Measurements from ENCODE around the gene SLC7A9. TPM values are rescaled to one million over a fixed set of nuclear protein-coding genes. Genes with fewer than 3 reads are reported as not detected.

SLC7A9 gene
- polyA plus RNA-seq, 1 of the 3 experiments (the other 2 are of a cell fraction) = not detected

DNA sequence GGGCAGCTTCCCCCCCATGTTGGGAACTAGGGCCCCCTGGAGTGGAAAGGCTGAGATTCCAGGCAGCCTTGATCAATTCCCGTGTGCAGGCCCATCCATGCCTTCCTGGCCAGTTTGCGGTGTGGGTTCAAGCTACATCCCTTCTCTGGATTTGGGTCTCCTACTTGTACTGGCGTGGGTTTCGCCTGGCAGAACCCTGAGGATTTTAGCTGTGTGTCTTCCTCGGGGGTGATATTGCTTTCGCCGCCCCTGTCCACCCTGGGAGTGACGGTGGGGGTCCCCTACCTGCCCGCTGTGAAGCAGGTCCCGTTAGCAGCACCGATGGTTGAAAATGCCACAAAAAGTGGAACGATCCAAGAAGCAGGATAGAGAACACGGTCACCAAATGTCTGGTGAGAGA lies 11.4 kb downstream of the SLC7A9 start:
- Histone ChIP-seq H3K79me2 (ENCODE audit: insufficient read depth) (no peaks in the 10 kb centered on the region), H3K9me2 (no peaks in the 10 kb centered on the region), H3K9ac (no peak overlapping the region), H3K27ac (ENCODE audit: low read depth in 2 of 2, low read length in 1 of 2) (no peak overlapping the region), H3K9me3 (no peaks in the 10 kb centered on the region), H3K4me3 (ENCODE audit: low read depth in 2 of 2, low read length in 1 of 2) (no peak overlapping the region), H3F3A (replicated peaks; ENCODE audit: insufficient read depth) (no peaks in the 10 kb centered on the region), H3K4me2 (no peak overlapping the region), H3K27me3 (ENCODE audit: insufficient read depth) (no peaks in the 10 kb centered on the region), H3K4me1 (ENCODE audit: control insufficient read depth in 1 of 2, insufficient read depth in 2 of 2, low read depth in 1 of 2, low read length in 1 of 2) (no peaks in the 10 kb centered on the region), H2AFZ (ENCODE audit: low read depth) (no peak overlapping the region), H4K20me1 (ENCODE audit: insufficient read depth) (no peaks in the 10 kb centered on the region), H3K36me3 (replicated peaks in 1 of 2; ENCODE audit: control insufficient read depth in 1 of 2, insufficient read depth in 2 of 2, low read length in 1 of 2) (no peaks in the 10 kb centered on the region)
- ChIA-PET POLR2A (interaction anchor here (0.7 kb wide), 1 partner anchor 9 kb away, joined by 3 read pairs; no protein-coding TSS in a partner anchor), CTCF (no interaction called here)
- 66% methylated on average over 13 of the region's 13 CpGs for WGBS (ENCODE audit: low lambda C conversion rate)
- no peak for DNase-seq
- TF ChIP-seq MEF2A (IDR thresholded peaks at IDR 0.05; ENCODE audit: borderline replicate concordance, low read depth) (no peak), GATA2 (CRISPR knock-in tag; IDR thresholded peaks at IDR 0.05) (no peak), JUND (IDR thresholded peaks at IDR 0.05) (no peak), POLR2AphosphoS5 (IDR thresholded peaks at IDR 0.05; ENCODE audit: low read depth, low read length) (no peak), RCOR1 (IDR thresholded peaks at IDR 0.05; ENCODE audit: low read length) (no peak), FOXJ3 (CRISPR knock-in tag; IDR thresholded peaks at IDR 0.05) (no peak), EP300 (IDR thresholded peaks at IDR 0.05; ENCODE audit: borderline replicate concordance in 1 of 2, low read depth in 1 of 2, low read length in 1 of 2) (no peak), EZH2phosphoT487 (IDR thresholded peaks at IDR 0.05; ENCODE audit: borderline replicate concordance, low read depth) (no peak), FOSL2 (IDR thresholded peaks at IDR 0.05; ENCODE audit: borderline replicate concordance, low read depth) (no peak), SMC3 (IDR thresholded peaks at IDR 0.05; ENCODE audit: low read depth, low read length) (no peak), RAD21 (IDR thresholded peaks at IDR 0.05; ENCODE audit: low read length) (no peak), RXRA (IDR thresholded peaks at IDR 0.05; ENCODE audit: borderline replicate concordance, low read depth) (no peak), TCF12 (IDR thresholded peaks at IDR 0.05) (no peak)
- TF ChIP-seq, protein P1, sequence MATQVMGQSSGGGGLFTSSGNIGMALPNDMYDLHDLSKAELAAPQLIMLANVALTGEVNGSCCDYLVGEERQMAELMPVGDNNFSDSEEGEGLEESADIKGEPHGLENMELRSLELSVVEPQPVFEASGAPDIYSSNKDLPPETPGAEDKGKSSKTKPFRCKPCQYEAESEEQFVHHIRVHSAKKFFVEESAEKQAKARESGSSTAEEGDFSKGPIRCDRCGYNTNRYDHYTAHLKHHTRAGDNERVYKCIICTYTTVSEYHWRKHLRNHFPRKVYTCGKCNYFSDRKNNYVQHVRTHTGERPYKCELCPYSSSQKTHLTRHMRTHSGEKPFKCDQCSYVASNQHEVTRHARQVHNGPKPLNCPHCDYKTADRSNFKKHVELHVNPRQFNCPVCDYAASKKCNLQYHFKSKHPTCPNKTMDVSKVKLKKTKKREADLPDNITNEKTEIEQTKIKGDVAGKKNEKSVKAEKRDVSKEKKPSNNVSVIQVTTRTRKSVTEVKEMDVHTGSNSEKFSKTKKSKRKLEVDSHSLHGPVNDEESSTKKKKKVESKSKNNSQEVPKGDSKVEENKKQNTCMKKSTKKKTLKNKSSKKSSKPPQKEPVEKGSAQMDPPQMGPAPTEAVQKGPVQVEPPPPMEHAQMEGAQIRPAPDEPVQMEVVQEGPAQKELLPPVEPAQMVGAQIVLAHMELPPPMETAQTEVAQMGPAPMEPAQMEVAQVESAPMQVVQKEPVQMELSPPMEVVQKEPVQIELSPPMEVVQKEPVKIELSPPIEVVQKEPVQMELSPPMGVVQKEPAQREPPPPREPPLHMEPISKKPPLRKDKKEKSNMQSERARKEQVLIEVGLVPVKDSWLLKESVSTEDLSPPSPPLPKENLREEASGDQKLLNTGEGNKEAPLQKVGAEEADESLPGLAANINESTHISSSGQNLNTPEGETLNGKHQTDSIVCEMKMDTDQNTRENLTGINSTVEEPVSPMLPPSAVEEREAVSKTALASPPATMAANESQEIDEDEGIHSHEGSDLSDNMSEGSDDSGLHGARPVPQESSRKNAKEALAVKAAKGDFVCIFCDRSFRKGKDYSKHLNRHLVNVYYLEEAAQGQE (IDR thresholded peaks at IDR 0.05; ENCODE audit: low read depth, low read length) = no peak

DNA sequence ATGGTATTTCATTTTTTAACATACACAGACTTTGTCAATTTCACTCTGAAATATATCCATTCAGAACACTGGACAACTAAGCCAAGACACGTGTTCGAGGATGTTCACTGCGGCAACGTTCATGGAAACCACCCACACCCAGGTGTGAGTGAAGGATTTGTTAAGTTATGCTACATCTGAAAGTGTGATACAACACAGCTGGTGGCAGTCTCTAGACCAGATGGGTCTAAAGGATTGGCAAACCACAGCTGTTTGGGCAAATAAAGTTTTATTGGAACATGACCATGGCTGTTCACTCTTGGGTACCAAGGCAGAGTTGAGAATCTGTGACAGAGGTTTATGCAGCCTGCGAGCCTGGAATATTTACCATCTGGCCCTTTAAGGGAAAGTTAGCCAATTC lies 12.0 kb downstream of the SLC7A9 start:
- Histone ChIP-seq H3K36me3 (replicated peaks in 1 of 2; ENCODE audit: control insufficient read depth in 1 of 2, insufficient read depth in 2 of 2, low read length in 1 of 2) (no peaks in the 10 kb centered on the region), H3K27ac (ENCODE audit: low read depth in 2 of 2, low read length in 1 of 2) (no peak overlapping the region), H3K27me3 (ENCODE audit: insufficient read depth) (no peaks in the 10 kb centered on the region), H2AFZ (ENCODE audit: low read depth) (no peak overlapping the region), H3K9ac (no peak overlapping the region), H4K20me1 (ENCODE audit: insufficient read depth) (no peaks in the 10 kb centered on the region), H3K4me2 (no peak overlapping the region), H3K79me2 (ENCODE audit: insufficient read depth) (no peaks in the 10 kb centered on the region), H3K4me3 (ENCODE audit: low read depth in 2 of 2, low read length in 1 of 2) (no peak overlapping the region), H3F3A (replicated peaks; ENCODE audit: insufficient read depth) (no peaks in the 10 kb centered on the region), H3K9me3 (no peaks in the 10 kb centered on the region), H3K9me2 (no peaks in the 10 kb centered on the region), H3K4me1 (ENCODE audit: control insufficient read depth in 1 of 2, insufficient read depth in 2 of 2, low read depth in 1 of 2, low read length in 1 of 2) (no peaks in the 10 kb centered on the region)
- DNase-seq = no peak
- 91% methylated on average over 5 of the region's 5 CpGs for WGBS (ENCODE audit: low lambda C conversion rate)
- ChIA-PET CTCF (no interaction called here), POLR2A (interaction anchor here (0.7 kb wide), 1 partner anchor 9 kb away, joined by 3 read pairs; no protein-coding TSS in a partner anchor)
- no peak for TF ChIP-seq GATA2 (CRISPR knock-in tag; IDR thresholded peaks at IDR 0.05)
- no peak for TF ChIP-seq TEAD4 (IDR thresholded peaks at IDR 0.05; ENCODE audit: borderline replicate concordance, insufficient read depth)
- TF ChIP-seq NRF1 (IDR thresholded peaks at IDR 0.05; ENCODE audit: low read depth, low read length) = no peak
- TF ChIP-seq YY1 (IDR thresholded peaks at IDR 0.05; ENCODE audit: low read depth) = no peak
- TF ChIP-seq NFIC (IDR thresholded peaks at IDR 0.05; ENCODE audit: borderline replicate concordance) = no peak
- TF ChIP-seq, protein P2, sequence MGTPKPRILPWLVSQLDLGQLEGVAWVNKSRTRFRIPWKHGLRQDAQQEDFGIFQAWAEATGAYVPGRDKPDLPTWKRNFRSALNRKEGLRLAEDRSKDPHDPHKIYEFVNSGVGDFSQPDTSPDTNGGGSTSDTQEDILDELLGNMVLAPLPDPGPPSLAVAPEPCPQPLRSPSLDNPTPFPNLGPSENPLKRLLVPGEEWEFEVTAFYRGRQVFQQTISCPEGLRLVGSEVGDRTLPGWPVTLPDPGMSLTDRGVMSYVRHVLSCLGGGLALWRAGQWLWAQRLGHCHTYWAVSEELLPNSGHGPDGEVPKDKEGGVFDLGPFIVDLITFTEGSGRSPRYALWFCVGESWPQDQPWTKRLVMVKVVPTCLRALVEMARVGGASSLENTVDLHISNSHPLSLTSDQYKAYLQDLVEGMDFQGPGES (IDR thresholded peaks at IDR 0.05; ENCODE audit: low read depth, low read length) = no peak
- TF ChIP-seq, protein P3, sequence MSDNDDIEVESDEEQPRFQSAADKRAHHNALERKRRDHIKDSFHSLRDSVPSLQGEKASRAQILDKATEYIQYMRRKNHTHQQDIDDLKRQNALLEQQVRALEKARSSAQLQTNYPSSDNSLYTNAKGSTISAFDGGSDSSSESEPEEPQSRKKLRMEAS (IDR thresholded peaks at IDR 0.05; ENCODE audit: low read depth) = no peak
- no peak for TF ChIP-seq FOSL2 (IDR thresholded peaks at IDR 0.05; ENCODE audit: borderline replicate concordance, low read depth)
- TF ChIP-seq, protein P4, sequence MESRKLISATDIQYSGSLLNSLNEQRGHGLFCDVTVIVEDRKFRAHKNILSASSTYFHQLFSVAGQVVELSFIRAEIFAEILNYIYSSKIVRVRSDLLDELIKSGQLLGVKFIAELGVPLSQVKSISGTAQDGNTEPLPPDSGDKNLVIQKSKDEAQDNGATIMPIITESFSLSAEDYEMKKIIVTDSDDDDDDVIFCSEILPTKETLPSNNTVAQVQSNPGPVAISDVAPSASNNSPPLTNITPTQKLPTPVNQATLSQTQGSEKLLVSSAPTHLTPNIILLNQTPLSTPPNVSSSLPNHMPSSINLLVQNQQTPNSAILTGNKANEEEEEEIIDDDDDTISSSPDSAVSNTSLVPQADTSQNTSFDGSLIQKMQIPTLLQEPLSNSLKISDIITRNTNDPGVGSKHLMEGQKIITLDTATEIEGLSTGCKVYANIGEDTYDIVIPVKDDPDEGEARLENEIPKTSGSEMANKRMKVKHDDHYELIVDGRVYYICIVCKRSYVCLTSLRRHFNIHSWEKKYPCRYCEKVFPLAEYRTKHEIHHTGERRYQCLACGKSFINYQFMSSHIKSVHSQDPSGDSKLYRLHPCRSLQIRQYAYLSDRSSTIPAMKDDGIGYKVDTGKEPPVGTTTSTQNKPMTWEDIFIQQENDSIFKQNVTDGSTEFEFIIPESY (IDR thresholded peaks at IDR 0.05; ENCODE audit: borderline replicate concordance, low read depth) = no peak
- no peak for TF ChIP-seq RCOR1 (IDR thresholded peaks at IDR 0.05; ENCODE audit: low read length)
- no peak for TF ChIP-seq RXRA (IDR thresholded peaks at IDR 0.05; ENCODE audit: borderline replicate concordance, low read depth)
- TF ChIP-seq, protein P5, sequence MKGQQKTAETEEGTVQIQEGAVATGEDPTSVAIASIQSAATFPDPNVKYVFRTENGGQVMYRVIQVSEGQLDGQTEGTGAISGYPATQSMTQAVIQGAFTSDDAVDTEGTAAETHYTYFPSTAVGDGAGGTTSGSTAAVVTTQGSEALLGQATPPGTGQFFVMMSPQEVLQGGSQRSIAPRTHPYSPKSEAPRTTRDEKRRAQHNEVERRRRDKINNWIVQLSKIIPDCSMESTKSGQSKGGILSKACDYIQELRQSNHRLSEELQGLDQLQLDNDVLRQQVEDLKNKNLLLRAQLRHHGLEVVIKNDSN (IDR thresholded peaks at IDR 0.05; ENCODE audit: borderline replicate concordance, low read depth) = no peak
- no peak for TF ChIP-seq RAD21 (IDR thresholded peaks at IDR 0.05; ENCODE audit: low read length)

Data from SK-N-SH (cell line).